GM12878 (cell line): Measurements from ENCODE around the gene DGKI. TPM values are rescaled to one million over a fixed set of nuclear protein-coding genes. Genes with fewer than 3 reads are reported as not detected.

ENCODE experiments used
- ATAC-seq: fragments of 200-7000 bp; cut with Tn5 transposase; 3 replicates; pipeline ENCODE4 v1.9.1; 2020; ENCODE audit warnings: mild to moderate bottlenecking, moderate library complexity
- BruUV-seq: library from RNA; stranded (reverse); fragments of 400-500 nt; replicated peaks from 2 replicates; lab custom pipeline; 2021; lab: Mats Ljungman, UMichigan
- CTCF ChIA-PET: fragments of 300-600 bp; sonication (Branson Sonifier 250); formaldehyde crosslinking; extraction: SDS; loops from one replicate; lab custom pipeline; 2021; ENCODE audit warnings: inconsistent platforms; lab: Yijun Ruan, JAX
- POLR2A ChIA-PET: fragments of 350-600 bp; formaldehyde crosslinking; extraction: SDS; loops from one replicate; lab custom pipeline; 2021; ENCODE audit warnings: inconsistent platforms; lab: Charles Lee
- RAD21 ChIA-PET: fragments of 300-600 bp; sonication (Branson Sonifier 250); formaldehyde crosslinking; loops from one replicate; lab custom pipeline; 2023; ENCODE audit warnings: antibody characterized with exemption; ENCODE audit not compliant: unreplicated experiment; lab: Charles Lee
- SMC1A ChIA-PET: fragments of 300-600 bp; sonication (Branson Sonifier 250); formaldehyde crosslinking; loops from one replicate; lab custom pipeline; 2023; ENCODE audit not compliant: unreplicated experiment, uncharacterized antibody; lab: Charles Lee
- DNase-seq: peaks from one replicate; pipeline ENCODE4 v3.0.0-alpha.2; 2011; ENCODE audit warnings: low read depth, low spot score
- FAIRE-seq: peaks from 3 replicates; lab custom pipeline; 2011; peaks lifted over from hg19 to GRCh38; lab: Jason Lieb, UNC
- H2AFZ ChIP-seq: 2 replicates; pipeline ENCODE4 v1.6.0; 2011; ENCODE audit warnings: low read depth, low read length, control low read depth; ENCODE audit not compliant: control insufficient read depth
- H3K27ac ChIP-seq: 2 replicates; pipeline ENCODE4 v1.5.1; 2011; ENCODE audit warnings: control low read depth; ENCODE audit not compliant: control insufficient read depth, insufficient read depth
- H3K27me3 ChIP-seq, 2 experiments: replicated peaks in 1 of 2; 2 replicates each; pipeline versions ENCODE4 v1.6.0 to v1.6.1; 2011; ENCODE audit warnings: low read length in 1 of 2; ENCODE audit not compliant: control insufficient read depth in 2 of 2, insufficient read depth in 2 of 2
- H3K36me3 ChIP-seq, 2 experiments: 2 replicates each; pipeline ENCODE4 v1.5.1; 2011; ENCODE audit warnings: low read length in 1 of 2; ENCODE audit not compliant: control insufficient read depth in 2 of 2, insufficient read depth in 2 of 2
- H3K4me1 ChIP-seq: 2 replicates; pipeline ENCODE4 v1.6.1; 2011; ENCODE audit warnings: mild to moderate bottlenecking, low read length, moderate library complexity, mixed read lengths; ENCODE audit not compliant: control insufficient read depth, insufficient read depth
- H3K4me2 ChIP-seq: 2 replicates; pipeline ENCODE4 v1.6.0; 2011; ENCODE audit warnings: control low read depth; ENCODE audit not compliant: control insufficient read depth, insufficient read depth
- H3K4me3 ChIP-seq: fragments of 200-600 bp; sonication (generic); 2 replicates; pipeline ENCODE4 v1.5.1; 2016
- H3K79me2 ChIP-seq: 2 replicates; pipeline ENCODE4 v1.6.0; 2011; ENCODE audit warnings: low read length; ENCODE audit not compliant: control insufficient read depth, insufficient read depth
- H3K9ac ChIP-seq: 2 replicates; pipeline ENCODE4 v1.8.0; 2011; ENCODE audit warnings: low read length, control low read depth, mixed read lengths; ENCODE audit not compliant: control insufficient read depth, insufficient read depth
- H3K9me3 ChIP-seq: replicated peaks from 3 replicates; pipeline ENCODE4 v1.5.1; 2011; ENCODE audit warnings: mild to moderate bottlenecking, low read length; ENCODE audit not compliant: control insufficient read depth, insufficient read depth
- H4K20me1 ChIP-seq: 2 replicates; pipeline ENCODE4 v1.6.0; 2011; ENCODE audit not compliant: control insufficient read depth, insufficient read depth
- ATF2 ChIP-seq: IDR thresholded peaks from 2 replicates; pipeline ENCODE4 v1.6.1; 2012; ENCODE audit warnings: low read length, inconsistent platforms
- CHD1 ChIP-seq: IDR thresholded peaks from 2 replicates; pipeline ENCODE4 v1.6.1; 2012; ENCODE audit warnings: low read depth, low read length, improper control_type of control experiment
- ESRRA ChIP-seq: IDR thresholded peaks from 2 replicates; pipeline ENCODE4 v1.6.1; 2012; ENCODE audit warnings: mild to moderate bottlenecking, low read length, improper control_type of control experiment
- GABPA ChIP-seq: IDR thresholded peaks from 2 replicates; pipeline ENCODE4 v1.6.1; 2014; ENCODE audit warnings: antibody characterized with exemption, low read depth, mild to moderate bottlenecking, inconsistent platforms
- MEF2B ChIP-seq: fragments of 450-650 bp; IDR thresholded peaks from 2 replicates; pipeline ENCODE4 v1.6.1; 2018; ENCODE audit warnings: mild to moderate bottlenecking, moderate library complexity; ENCODE audit not compliant: partially characterized antibody, poor library complexity, severe bottlenecking
- STAT1 ChIP-seq: fragments of 450-650 bp; conservative IDR thresholded peaks from 2 replicates; pipeline ENCODE4 v1.6.1; 2014; ENCODE audit warnings: antibody characterized with exemption, mild to moderate bottlenecking
- WGBS: methylation state at CpG from one replicate; pipeline ENCODE4 v1.1.6; 2016; ENCODE audit warnings: low lambda C conversion rate; ENCODE audit not compliant: insufficient replicate concordance, insufficient coverage; ENCODE audit errors: missing lambda C conversion rate; 5-methylcytosine and 5-hydroxymethylcytosine counted together
- in situ Hi-C: fragments of 300-500 bp; cut with MboI; formaldehyde crosslinking; loops from 9 replicates; pipeline ENCODE4 v1.14.3; 2018; ENCODE audit warnings: mixed read lengths
- intact Hi-C: fragments of 100-400 bp; cut with micrococcal nuclease; formaldehyde crosslinking; loops from one replicate; pipeline ENCODE4 v1.14.2; 2022; ENCODE audit not compliant: unreplicated experiment
- polyA plus RNA-seq, 11 experiments: library from polyadenylated mRNA; depleted of rRNA in 4 of 11; unstranded in 6 of 11; stranded (reverse) in 5 of 11; fragments of >200 nt; fragmentation: Nextera tagmentation in 4 of 11; fragmentation: Illumina TruSeq in 1 of 11; extraction: Ambion mirVana in 4 of 11; extraction: Trizol in 1 of 11; gene quantifications; 1 replicate in 1 of 11; 2 replicates in 10 of 11; pipeline versions ENCODE4 v1.2.1 to v1.2.3, GENCODE V29; 2011 to 2016; ENCODE audit warnings: inconsistent platforms in 2 of 11, missing spikeins in 2 of 11, low read depth in 1 of 11
- total RNA-seq, 4 experiments: library from RNA; depleted of rRNA in 3 of 4; stranded (reverse); fragments of >200 nt in 3 of 4; fragmentation: Illumina TruSeq in 1 of 4; extraction: Trizol in 1 of 4; gene quantifications; 2 replicates each; pipeline versions ENCODE4 v1.2.1 to v1.2.3, GENCODE V29; 2013 to 2021
- TF ChIP-seq, protein P1 (sequence below): fragments of 450-650 bp; IDR thresholded peaks from 2 replicates; pipeline ENCODE4 v1.6.1; 2017; ENCODE audit warnings: mild to moderate bottlenecking, moderate library complexity
- TF ChIP-seq, protein P2 (sequence below): fragments of 150-350 bp; IDR thresholded peaks from 2 replicates; pipeline ENCODE4 v1.6.1; 2014; ENCODE audit warnings: mild to moderate bottlenecking, low read depth, low read length

DGKI gene
- total and polyA plus RNA-seq, 10 of the 15 experiments (the other 5 are each of a cell fraction or from before 2014, with no cell fraction given), result 10.4 to 37.1 (median 22.1) TPM

DNA sequence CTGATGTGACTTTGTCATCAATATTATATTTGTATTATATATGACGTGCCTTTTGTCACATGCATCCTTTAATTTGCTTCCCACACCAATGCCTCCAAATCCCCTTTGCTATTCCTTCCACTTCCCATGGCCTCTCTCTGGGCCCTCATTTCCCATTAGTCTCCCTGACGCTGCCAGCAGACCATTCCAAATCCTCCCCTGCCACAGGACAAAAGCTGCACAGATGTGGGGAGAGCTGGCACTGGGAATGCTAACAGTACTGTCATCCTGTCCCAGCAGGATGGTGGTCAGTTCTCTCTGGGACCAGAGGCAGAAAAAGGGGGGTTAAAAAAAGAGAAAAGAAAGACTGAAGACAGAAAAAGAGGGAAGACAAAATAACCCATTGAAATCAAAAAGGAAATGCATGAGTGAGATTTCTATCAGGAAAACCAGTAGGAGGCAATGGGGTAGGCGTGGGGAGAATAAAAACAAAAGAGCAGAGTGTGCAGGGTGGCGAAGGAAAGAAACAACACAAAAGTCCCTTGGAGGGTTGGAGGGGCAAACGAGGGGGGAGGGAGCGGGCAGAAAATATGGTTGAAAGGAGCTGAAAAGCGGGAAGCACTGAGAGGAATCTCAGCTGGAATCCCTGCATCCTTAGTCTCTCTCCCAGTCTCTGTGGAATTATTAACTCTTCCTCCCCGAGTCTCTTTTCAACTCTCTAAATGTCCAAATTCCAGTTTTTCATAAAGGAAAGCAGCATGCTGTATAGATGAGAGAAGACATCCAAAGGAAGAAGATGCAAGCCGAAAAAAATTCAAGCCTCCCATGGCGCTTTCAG, 444.0 kb downstream of the DGKI start (continued):
- TF ChIP-seq ATF2, result no peak

GRCh38 chr7:137399827-137400823, 446.6 kb downstream of the DGKI start:
- in situ Hi-C loops, result no loop called here
- FAIRE-seq, result no peak
- H3K4me2 ChIP-seq, result no peak overlapping the region

More at GRCh38 chr7:137399827-137400823, 446.6 kb downstream of the DGKI start:
- no peaks in the 10 kb centered on the region for H3K4me1 ChIP-seq
- intact Hi-C loops, result no loop called here
- no TSS peak for BruUV-seq
- 15% methylated on average over 7 of the region's 7 CpGs for WGBS
- no peak overlapping the region for H3K27ac ChIP-seq
- H3K27me3 ChIP-seq, result no peaks in the 10 kb centered on the region; a peak in 1 of 4 replicates
- H3K36me3 ChIP-seq, result no peaks in the 10 kb centered on the region
- no peaks in the 10 kb centered on the region for H3K79me2 ChIP-seq
- H2AFZ ChIP-seq, result no peak overlapping the region
- no peaks in the 10 kb centered on the region for H4K20me1 ChIP-seq
- TF ChIP-seq GABPA (no peak), MEF2B (no peak), STAT1 (no peak), ESRRA (no peak), CHD1 (no peak)
- TF ChIP-seq, protein P1, sequence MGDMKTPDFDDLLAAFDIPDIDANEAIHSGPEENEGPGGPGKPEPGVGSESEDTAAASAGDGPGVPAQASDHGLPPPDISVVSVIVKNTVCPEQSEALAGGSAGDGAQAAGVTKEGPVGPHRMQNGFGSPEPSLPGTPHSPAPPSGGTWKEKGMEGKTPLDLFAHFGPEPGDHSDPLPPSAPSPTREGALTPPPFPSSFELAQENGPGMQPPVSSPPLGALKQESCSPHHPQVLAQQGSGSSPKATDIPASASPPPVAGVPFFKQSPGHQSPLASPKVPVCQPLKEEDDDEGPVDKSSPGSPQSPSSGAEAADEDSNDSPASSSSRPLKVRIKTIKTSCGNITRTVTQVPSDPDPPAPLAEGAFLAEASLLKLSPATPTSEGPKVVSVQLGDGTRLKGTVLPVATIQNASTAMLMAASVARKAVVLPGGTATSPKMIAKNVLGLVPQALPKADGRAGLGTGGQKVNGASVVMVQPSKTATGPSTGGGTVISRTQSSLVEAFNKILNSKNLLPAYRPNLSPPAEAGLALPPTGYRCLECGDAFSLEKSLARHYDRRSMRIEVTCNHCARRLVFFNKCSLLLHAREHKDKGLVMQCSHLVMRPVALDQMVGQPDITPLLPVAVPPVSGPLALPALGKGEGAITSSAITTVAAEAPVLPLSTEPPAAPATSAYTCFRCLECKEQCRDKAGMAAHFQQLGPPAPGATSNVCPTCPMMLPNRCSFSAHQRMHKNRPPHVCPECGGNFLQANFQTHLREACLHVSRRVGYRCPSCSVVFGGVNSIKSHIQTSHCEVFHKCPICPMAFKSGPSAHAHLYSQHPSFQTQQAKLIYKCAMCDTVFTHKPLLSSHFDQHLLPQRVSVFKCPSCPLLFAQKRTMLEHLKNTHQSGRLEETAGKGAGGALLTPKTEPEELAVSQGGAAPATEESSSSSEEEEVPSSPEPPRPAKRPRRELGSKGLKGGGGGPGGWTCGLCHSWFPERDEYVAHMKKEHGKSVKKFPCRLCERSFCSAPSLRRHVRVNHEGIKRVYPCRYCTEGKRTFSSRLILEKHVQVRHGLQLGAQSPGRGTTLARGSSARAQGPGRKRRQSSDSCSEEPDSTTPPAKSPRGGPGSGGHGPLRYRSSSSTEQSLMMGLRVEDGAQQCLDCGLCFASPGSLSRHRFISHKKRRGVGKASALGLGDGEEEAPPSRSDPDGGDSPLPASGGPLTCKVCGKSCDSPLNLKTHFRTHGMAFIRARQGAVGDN, result no peak
- TF ChIP-seq, protein P2, sequence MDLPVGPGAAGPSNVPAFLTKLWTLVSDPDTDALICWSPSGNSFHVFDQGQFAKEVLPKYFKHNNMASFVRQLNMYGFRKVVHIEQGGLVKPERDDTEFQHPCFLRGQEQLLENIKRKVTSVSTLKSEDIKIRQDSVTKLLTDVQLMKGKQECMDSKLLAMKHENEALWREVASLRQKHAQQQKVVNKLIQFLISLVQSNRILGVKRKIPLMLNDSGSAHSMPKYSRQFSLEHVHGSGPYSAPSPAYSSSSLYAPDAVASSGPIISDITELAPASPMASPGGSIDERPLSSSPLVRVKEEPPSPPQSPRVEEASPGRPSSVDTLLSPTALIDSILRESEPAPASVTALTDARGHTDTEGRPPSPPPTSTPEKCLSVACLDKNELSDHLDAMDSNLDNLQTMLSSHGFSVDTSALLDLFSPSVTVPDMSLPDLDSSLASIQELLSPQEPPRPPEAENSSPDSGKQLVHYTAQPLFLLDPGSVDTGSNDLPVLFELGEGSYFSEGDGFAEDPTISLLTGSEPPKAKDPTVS, result no peak
- CTCF ChIA-PET, result no interaction called here
- RAD21 ChIA-PET, result no interaction called here
- ATAC-seq (no peak), DNase-seq (no peak)
- no peak overlapping the region for H3K4me3 ChIP-seq
- POLR2A ChIA-PET, result no interaction called here
- H3K9ac ChIP-seq, result no peak overlapping the region
- H3K9me3 ChIP-seq, result no peaks in the 10 kb centered on the region
- SMC1A ChIA-PET, result interaction anchor here (0.9 to 1.2 kb wide), 2 partner anchors 12 to 29 kb away, joined by 3 to 4 read pairs; no protein-coding TSS in a partner anchor
